Hepatocyte (in vitro differentiated cells): ENCODE results near the gene PLPP4.

Experiments
- EZH2 ChIP-seq: fragments of 200-600 bp; sonication (generic); IDR thresholded peaks from 2 replicates; pipeline ENCODE4 v1.6.1; 2016; ENCODE audit warnings: antibody characterized with exemption, mild to moderate bottlenecking, borderline replicate concordance
- TF ChIP-seq, protein P1 (sequence below): fragments of 200-600 bp; sonication (generic); IDR thresholded peaks from 2 replicates; pipeline ENCODE4 v1.5.1; 2016; ENCODE audit warnings: antibody characterized with exemption, mild to moderate bottlenecking; ENCODE audit not compliant: poor library complexity

DNA sequence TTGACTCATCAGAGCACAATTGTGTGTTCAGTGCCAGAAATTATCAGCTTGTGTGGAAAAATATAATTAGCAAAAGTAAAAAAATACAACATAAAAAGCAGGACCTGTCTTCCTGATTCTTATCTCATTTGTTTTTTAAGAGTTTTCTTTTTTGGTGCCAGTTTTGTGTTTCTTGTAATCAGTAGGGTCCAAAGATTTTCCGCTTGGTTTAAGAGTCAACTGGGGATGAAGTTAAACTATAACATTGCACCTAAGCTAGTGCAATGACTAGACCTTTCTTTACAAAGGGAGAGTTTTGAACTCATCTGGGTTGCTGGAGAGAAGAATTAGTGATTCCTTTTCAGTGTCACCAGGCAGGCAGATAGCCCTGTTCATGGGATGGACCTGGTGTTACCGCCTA is 113.4 kb downstream of the PLPP4 start:
- TF ChIP-seq, protein P1, sequence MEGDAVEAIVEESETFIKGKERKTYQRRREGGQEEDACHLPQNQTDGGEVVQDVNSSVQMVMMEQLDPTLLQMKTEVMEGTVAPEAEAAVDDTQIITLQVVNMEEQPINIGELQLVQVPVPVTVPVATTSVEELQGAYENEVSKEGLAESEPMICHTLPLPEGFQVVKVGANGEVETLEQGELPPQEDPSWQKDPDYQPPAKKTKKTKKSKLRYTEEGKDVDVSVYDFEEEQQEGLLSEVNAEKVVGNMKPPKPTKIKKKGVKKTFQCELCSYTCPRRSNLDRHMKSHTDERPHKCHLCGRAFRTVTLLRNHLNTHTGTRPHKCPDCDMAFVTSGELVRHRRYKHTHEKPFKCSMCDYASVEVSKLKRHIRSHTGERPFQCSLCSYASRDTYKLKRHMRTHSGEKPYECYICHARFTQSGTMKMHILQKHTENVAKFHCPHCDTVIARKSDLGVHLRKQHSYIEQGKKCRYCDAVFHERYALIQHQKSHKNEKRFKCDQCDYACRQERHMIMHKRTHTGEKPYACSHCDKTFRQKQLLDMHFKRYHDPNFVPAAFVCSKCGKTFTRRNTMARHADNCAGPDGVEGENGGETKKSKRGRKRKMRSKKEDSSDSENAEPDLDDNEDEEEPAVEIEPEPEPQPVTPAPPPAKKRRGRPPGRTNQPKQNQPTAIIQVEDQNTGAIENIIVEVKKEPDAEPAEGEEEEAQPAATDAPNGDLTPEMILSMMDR: no peak
- TF ChIP-seq EZH2: no peak
